ENCODE results near the gene ATXN10. TPM values are rescaled to one million over a fixed set of nuclear protein-coding genes. Genes with fewer than 3 reads are reported as not detected.

The ATXN10 gene
- total and polyA plus RNA-seq, 2 of the 13 experiments (the other 11 are each of a cell fraction or from before 2014, with no cell fraction given) = 60.1 to 194 TPM

- TF ChIP-seq YY1 (IDR thresholded peaks at IDR 0.05; ENCODE audit: insufficient read depth, insufficient replicate concordance, low read depth, low read length) (peak; percentile 96), FOSL1 (CRISPR knock-in tag; IDR thresholded peaks at IDR 0.05; ENCODE audit: borderline replicate concordance) (no peak), TBX2 (CRISPR knock-in tag; IDR thresholded peaks at IDR 0.05; ENCODE audit: borderline replicate concordance) (no peak), POLR2A (IDR thresholded peaks at IDR 0.05; ENCODE audit: insufficient read depth in 1 of 2, low read depth in 2 of 2, low read length in 2 of 2) (peak; percentile 65 to 68), ZNF768 (CRISPR knock-in tag; IDR thresholded peaks at IDR 0.05) (no peak; the same call in 1 of the 2 replicates), REL (CRISPR knock-in tag; conservative IDR thresholded peaks at IDR 0.05) (no peak), HOXA7 (CRISPR knock-in tag; IDR thresholded peaks at IDR 0.05) (no peak), THAP11 (CRISPR knock-in tag; IDR thresholded peaks at IDR 0.05) (peak; percentile 59), CAMTA2 (CRISPR knock-in tag; IDR thresholded peaks at IDR 0.05; ENCODE audit: borderline replicate concordance) (0 out of 2 replicates have a peak, but pooled peaks have one; percentile 21), MED13 (CRISPR knock-in tag; IDR thresholded peaks at IDR 0.05) (no peak), PAF1 (CRISPR knock-in tag; IDR thresholded peaks at IDR 0.05) (no peak), ZNF572 (CRISPR knock-in tag; IDR thresholded peaks at IDR 0.05) (no peak), SALL2 (CRISPR knock-in tag; IDR thresholded peaks at IDR 0.05) (peak; percentile 51), ZNF609 (CRISPR knock-in tag; IDR thresholded peaks at IDR 0.05; ENCODE audit: borderline replicate concordance) (no peak), HMG20A (CRISPR knock-in tag; IDR thresholded peaks at IDR 0.05; ENCODE audit: borderline replicate concordance) (no peak), PHB2 (IDR thresholded peaks at IDR 0.05; ENCODE audit: partially characterized antibody) (no peak), RAD21 (CRISPR knock-in tag; IDR thresholded peaks at IDR 0.05) (0 out of 2 replicates have a peak, but pooled peaks have one; percentile 15), PHF20 (CRISPR knock-in tag; IDR thresholded peaks at IDR 0.05) (0 out of 2 replicates have a peak, but pooled peaks have one; percentile 33)
- TF ChIP-seq, protein P1, sequence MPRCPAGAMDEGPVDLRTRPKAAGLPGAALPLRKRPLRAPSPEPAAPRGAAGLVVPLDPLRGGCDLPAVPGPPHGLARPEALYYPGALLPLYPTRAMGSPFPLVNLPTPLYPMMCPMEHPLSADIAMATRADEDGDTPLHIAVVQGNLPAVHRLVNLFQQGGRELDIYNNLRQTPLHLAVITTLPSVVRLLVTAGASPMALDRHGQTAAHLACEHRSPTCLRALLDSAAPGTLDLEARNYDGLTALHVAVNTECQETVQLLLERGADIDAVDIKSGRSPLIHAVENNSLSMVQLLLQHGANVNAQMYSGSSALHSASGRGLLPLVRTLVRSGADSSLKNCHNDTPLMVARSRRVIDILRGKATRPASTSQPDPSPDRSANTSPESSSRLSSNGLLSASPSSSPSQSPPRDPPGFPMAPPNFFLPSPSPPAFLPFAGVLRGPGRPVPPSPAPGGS (CRISPR knock-in tag; IDR thresholded peaks at IDR 0.05) = peak; percentile 80
- TF ChIP-seq, protein P2, sequence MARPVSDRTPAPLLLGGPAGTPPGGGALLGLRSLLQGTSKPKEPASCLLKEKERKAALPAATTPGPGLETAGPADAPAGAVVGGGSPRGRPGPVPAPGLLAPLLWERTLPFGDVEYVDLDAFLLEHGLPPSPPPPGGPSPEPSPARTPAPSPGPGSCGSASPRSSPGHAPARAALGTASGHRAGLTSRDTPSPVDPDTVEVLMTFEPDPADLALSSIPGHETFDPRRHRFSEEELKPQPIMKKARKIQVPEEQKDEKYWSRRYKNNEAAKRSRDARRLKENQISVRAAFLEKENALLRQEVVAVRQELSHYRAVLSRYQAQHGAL (CRISPR knock-in tag; IDR thresholded peaks at IDR 0.05; ENCODE audit: not compliant biosample characterization) = no peak
Measured at GRCh38 chr22:45671783-45672563, at the start of gene ATXN10 (continued).

Measured in HepG2 (cell line).